Adrenal gland (tissue), 5 donors: ENCODE data around the gene RNFT2.

Source experiments
- CTCF ChIP-seq, 6 experiments: fragments of 450-650 bp in 4 of 6; fragments of 200-600 bp in 2 of 6; sonication (generic) in 1 of 6; IDR thresholded peaks; 1 replicate in 5 of 6; 2 replicates in 1 of 6; pipeline versions ENCODE4 v1.5.1 to v1.8.0; 2016 to 2021; ENCODE audit warnings: antibody characterized with exemption in 6 of 6, mild to moderate bottlenecking in 2 of 6, moderate library complexity in 1 of 6
- POLR2A ChIP-seq, 2 donors: fragments of 450-650 bp; IDR thresholded peaks; one replicate each; pipeline ENCODE4 v1.6.1; 2017; ENCODE audit warnings: antibody characterized with exemption in 2 of 2, mild to moderate bottlenecking in 2 of 2, moderate library complexity in 1 of 2
- donor health status: DM: no; HTN: no; CAD: no.

GRCh38 chr12:116897476-116897875, 159.4 kb downstream of the RNFT2 start:
- TF ChIP-seq POLR2A (IDR thresholded peaks at IDR 0.05): no peak
- TF ChIP-seq CTCF (IDR thresholded peaks at IDR 0.05): no peak
